ENCODE measurements around the gene ODAD2. TPM values are rescaled to one million over a fixed set of nuclear protein-coding genes. Genes with fewer than 3 reads are reported as not detected.
"Not testable (repeated sequence)": the region's sequence is repeated elsewhere in the genome, so short reads cannot be mapped to it uniquely, and the experiment has no call there.

ODAD2 gene, protein sequence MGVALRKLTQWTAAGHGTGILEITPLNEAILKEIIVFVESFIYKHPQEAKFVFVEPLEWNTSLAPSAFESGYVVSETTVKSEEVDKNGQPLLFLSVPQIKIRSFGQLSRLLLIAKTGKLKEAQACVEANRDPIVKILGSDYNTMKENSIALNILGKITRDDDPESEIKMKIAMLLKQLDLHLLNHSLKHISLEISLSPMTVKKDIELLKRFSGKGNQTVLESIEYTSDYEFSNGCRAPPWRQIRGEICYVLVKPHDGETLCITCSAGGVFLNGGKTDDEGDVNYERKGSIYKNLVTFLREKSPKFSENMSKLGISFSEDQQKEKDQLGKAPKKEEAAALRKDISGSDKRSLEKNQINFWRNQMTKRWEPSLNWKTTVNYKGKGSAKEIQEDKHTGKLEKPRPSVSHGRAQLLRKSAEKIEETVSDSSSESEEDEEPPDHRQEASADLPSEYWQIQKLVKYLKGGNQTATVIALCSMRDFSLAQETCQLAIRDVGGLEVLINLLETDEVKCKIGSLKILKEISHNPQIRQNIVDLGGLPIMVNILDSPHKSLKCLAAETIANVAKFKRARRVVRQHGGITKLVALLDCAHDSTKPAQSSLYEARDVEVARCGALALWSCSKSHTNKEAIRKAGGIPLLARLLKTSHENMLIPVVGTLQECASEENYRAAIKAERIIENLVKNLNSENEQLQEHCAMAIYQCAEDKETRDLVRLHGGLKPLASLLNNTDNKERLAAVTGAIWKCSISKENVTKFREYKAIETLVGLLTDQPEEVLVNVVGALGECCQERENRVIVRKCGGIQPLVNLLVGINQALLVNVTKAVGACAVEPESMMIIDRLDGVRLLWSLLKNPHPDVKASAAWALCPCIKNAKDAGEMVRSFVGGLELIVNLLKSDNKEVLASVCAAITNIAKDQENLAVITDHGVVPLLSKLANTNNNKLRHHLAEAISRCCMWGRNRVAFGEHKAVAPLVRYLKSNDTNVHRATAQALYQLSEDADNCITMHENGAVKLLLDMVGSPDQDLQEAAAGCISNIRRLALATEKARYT
- total RNA-seq = 0.86 TPM

DNA sequence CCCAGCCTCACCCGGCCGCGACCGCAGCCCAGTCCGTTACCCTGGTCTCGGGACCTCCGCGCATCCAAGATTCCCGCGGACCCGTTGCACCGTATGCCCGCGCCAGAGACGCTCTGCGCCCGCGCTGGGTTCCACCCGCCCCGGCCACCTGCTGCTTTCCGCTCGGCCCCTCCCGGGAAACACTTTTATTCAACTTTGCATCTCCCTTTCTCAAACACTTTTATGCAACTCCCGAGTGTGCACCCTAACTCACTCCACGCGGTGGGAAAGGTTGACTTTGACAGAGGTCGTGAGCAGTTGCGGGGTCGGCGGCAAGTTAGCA is at the start of gene ODAD2:
TSS of gene ODAD2 (minus strand) at position 126 of the 322 bp plus-strand sequence. CDS start 3,937 bp downstream, outside the sequence.
- DNase-seq (ENCODE audit: low spot score) = no peak

DNA sequence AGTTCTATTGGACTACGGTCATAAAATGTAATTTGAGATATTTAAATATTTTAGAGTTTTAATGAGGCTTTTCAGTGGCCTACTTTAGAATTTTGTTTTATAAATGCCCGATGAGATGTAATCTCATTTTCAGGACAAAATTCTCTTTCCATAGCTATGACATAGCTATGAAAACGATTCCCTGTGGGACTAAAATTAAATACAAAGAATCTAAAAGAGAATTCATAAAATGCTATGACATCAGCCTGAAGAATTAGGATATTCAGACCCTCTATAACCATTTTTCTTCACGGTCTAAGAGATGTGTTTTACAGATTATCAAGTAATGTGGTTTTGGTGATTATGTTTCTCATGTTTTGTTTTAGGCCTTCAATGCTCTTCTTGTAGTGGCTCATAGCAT is 48.2 kb upstream of the ODAD2 start:
- DNase-seq (ENCODE audit: low spot score) = no peak

DNA sequence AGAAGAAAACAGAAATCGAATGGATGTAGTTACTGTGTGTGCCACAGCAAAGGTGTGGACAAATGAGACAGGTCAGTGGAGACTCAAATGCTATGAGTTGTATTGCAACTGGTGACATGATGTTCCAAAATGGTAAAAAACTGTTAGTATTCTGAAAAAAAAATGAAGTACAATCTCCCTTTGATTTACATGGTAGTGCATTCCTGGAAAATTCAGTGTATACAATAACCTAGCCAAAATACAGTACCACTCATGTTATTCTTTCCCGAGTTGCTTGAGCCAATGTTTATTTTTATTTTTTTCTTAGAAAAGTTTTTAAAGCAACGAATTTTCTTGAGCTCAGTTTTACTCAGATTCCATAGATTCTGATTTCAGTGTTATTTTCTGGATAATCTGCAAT is 47.7 kb upstream of the ODAD2 start:
- no peak for DNase-seq (ENCODE audit: low spot score)

DNA sequence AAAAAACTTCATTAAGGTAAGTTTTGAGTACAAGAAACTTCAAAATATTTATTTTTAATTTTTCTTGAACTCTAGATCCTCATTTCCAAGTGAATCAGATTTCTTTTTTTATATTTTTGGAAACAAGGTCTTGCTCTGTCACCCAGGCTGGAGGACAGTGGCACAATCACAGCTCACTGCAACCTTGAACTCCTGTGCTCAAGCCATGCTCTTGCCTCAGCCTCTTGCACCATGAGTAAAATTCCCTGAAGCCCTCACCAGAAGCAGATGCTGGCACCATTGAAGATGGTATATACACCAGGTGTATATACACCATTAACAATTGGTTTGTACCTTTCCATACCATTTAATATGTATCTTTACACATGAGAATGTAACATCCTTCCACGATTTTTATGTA is 45.1 kb upstream of the ODAD2 start:
- DNase-seq (ENCODE audit: low spot score) = no peak

DNA sequence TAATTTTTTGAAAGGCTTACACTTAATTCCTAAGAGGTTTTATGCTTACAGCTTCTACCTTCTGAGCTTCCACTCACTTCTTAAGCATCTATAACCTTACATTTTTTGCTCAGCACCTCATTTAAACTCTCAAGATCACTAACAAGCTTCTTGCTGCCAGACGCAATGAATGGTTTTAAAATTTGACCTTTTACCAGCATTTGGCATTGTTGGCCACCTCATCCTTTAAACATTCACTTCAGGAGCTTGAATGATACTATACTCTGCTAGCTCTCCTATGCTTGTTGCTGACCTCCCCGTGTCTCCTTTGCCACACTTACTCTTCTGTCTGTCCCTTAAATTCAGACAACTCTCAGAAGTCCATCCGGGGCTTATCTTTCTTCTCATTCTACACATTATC is 37.7 kb upstream of the ODAD2 start:
- DNase-seq (ENCODE audit: low spot score) = no peak

DNA sequence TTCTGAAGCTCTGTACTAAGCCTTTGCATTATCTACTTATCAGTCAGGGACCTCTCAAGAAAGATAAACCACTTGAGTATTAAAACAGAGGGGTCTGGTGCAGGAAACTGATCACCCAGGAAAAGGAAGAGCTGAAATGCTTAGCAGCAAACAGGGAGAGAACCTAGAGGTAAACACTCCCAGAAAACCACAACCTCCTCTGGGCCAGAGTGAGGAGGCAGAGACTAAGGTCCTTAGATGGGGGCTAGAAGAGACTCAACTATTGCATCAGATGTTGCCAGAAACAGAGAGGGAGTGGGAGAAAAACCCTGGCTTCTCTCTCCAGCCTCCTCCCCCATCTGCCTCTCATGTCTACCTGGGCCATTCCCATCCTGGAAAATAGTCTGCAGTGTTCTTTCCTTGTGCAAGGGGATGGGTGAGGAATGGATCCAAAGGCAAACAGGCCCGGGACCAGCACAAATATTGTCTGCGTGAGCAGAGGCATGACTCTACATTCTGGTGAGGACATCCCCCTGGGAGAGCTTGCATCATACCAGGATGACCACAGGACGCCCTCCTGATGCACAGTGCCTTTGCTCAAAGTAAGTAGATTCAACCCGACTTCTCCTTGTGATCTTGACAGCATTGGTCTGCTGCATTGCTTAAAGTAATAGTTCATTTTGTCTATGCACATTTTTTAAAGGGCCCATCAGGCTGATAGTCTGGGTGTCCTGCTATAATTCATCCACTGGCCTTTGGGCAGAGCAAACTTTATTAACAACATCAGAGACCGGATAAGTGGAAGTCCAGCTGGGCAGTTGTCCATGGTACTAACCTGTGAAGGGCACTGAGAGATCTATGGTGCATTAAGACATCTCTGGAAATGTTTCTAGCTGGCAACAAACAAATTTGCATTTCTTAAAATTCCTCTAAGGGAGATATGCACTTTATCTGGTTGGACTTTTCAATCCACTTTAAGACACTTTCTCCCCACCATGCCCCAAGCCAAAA is 22.4 kb upstream of the ODAD2 start:
- DNase-seq (ENCODE audit: low spot score) = no peak

DNA sequence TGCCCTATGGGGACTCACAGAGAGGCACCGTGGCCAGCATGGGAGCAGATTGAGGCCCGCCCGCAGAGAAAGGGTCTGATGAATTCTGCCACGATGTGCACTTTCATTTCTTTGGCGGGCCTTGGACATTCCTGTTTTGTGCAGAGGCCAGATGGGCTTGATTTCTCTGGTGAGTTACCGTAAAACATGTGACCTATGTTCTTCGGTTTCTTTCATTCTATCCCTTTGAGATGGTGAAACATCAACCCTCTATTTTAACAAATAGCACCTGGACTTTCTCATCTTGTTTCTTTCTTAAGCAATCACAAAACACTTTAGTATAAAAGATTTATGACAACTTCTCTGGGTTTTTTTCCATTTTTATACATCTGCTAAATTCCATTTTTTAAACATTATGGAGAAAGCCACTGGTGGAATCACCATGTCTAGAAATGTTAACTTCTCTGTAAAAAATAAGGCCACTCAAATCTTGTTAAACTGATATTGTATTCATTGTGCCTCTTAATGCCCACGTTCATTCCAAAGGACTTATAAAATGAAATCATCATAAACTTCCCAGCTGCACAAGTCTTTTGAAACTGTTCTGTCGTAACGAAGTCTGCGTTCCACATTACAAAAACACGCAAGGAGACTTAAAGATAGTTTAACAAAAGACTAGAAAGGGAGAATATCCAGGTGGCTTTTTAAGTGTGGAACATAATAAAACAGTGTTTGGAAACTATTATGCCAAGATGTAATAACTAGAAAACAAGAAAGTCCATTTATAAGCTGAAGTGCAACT is 21.4 kb upstream of the ODAD2 start:
- no peak for DNase-seq (ENCODE audit: low spot score)

DNA sequence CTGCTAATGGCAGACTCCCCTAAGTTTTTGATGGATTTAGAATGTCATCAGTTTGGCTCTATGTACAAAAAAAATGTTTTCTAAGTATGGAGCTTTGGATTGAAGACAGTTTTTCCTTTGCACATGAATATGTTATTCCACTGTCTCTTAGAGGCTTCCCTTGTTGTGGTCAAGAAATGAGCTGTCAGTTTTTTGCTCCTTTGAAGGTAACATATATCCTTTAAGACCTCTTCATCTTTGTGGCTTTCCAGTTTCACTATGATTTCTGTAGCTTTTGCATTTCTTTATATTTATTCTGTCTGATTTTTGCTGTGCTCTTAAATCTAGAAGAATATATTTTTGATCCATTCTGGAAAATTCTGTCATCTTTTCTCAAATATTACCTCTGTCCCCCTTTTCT is 15.8 kb upstream of the ODAD2 start:
- no peak for DNase-seq (ENCODE audit: low spot score)

DNA sequence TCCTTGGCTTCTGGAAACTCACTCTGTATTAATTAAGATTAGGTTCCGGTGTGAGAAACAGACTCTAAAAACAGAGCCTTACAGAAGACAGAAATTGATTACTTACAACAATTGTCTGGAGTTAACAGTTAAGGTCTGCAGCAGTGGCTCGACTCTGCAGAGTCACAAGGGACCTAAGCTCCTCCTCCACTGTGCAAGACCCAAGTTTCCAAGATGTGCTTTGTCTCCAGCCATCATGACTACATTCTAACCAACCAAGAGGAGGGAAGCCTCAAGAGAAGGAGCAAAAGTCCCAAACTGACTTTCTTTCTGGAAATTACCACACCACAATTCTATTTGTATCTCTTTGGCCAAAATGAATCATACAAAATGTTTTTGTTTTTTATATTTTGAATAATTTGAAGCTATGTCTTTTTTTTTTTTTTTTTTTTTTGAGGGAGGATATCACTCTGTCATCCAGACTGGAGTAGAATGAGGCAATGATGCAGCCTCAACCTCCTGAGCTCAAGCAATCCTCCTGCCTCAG is 14.2 kb upstream of the ODAD2 start:
- no peak for DNase-seq (ENCODE audit: low spot score)

DNA sequence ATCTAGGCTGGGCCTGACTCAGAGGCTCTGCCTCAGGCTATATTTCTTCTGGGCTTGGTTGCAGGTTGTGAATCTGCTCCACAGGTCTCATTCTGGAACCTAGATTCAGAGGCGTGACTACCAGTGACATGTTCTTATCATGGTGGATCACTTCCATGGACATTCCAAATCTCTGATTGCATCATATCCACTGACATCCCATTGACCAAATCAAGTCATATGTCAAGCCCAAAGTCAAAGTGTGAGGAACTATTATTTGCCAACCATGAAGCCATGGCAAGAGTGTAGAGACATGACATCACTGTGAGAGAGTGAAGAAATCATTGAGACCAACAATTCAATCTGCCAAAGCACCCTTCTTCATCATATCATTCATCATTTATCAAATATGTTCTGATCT is 11.9 kb upstream of the ODAD2 start:
- no peak for DNase-seq (ENCODE audit: low spot score)

DNA sequence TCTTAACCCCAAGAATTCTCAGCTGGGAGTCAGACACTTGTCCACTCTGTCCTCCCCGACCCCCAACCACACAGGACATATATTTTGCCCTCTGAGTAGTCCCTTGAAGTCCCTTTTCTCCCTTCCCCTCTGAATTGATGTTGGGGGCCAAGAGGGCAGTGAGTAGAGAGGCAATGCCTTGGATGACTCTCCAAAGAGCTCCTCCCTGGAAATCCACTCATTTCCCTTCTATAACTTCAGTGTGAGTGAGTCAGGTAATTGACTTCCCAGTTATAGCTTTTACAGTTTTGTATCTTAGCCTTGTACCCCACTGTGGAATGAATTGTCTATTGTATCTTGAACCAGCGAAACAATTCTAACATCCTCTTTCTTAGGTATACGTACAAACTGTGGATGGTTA is 9.2 kb upstream of the ODAD2 start:
- no peak for DNase-seq (ENCODE audit: low spot score)

DNA sequence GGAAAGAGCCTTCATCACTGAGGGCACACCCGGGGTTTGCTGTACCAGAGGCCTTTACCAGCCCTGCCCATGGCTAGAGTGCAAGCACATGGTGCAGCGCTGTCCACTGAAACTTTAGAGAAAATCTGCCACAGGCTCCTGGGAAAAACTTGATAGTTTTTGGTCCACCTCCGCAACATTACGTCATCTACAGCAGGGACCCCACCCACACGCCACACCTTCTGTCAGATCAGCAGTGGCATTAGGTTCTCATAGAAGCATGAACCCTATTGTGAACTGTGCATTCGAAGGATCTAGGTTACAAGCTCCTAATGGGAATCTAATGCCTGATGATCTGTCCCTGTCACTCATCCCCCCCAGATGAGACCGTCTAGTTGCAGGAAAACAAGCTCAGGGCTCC is 2.5 kb upstream of the ODAD2 start:
- DNase-seq (ENCODE audit: low spot score) = no peak

DNA sequence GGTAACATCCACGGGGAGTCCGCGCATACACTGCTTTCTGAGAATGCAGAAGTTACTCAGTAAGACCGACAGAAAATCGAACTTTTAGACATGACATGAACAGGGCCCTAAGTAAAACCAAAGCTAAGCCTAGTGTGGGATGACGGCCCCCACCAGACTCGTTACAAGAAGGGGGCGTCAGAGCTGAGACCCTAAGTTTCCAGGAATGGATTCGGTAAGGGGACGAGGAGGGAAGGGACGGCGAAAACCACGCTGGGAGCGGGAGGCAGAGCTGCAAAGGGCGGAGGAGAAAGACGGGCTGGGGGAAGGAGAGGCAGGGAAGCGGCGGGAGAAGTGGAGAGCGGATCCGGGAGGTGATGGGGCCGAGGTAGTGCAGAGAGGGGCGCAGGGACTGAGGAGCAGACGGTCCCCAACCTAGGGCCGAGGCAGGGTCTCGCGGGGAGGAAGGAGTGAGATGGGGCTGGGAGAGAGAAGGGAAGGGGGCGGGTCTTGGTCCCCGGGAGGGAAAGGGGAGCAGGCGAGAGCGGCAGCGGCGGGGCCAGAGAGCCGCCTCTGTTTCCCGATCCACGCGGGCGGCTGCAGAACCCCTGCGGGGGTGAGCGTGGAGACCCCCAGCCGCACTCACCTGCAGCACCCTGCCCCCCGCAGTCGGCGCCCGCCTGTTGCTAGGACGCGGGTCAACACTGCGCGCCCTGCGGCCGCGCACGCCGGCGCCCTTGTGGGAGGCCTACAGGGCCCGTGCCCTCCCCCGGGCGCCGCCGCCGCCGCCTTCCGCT is 513 bp downstream of the ODAD2 start:
- DNase-seq (ENCODE audit: low spot score) = no peak

DNA sequence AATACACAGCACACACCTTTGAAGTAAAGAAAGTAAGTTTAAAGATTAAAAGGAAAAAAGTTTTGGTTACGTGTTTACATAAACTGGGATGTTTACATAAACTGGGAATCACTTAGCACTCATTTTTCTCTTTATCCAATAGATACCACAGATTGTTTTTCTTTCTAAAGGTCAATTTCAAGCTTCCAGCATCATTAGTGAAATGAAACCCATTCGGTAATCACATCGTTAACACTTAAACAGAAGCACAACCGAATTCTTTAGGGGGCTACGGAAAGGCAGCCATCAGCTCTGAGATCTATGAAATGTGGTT is 1.1 kb downstream of the ODAD2 start:
- no peak for DNase-seq (ENCODE audit: low spot score)

DNA sequence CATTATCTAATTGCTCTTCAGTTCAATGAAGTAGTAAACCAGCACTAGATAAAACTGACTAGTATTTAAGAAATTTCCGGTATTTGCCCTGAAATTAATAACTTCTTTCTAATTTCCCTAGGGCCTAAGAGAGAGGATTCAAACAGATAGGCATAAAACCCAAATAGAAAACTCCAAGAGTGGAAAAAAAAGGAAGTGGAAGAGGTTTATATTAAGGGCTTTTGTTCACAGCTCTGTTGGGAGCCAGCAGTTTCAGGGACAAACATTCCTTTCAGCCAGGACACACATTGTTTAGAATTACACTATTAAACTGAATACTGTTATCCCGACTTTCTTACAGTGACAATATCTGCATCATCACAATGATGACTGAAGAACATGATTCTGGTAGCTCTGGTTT is 3.6 kb downstream of the ODAD2 start:
- no peak for DNase-seq (ENCODE audit: low spot score)

DNA sequence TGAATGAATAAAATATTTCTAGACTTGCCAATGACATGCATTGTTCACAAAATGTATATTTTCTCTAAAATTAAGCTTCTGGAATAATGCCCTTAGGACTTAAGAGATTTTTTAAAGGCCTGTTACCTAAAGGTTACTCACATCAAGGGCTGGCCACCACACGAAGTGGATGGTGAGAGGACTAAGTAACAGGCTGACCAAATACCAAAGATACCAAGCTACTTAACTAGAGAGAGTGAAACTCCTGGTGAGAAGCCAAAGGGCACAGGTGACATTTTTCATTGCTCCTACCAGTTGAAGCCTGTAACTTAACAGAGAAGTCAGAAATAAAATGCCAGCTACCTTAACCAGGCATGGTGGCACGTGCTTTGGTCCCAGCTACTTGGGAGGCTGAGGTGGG is 9.5 kb downstream of the ODAD2 start:
- DNase-seq (ENCODE audit: low spot score) = not testable (repeated sequence)

DNA sequence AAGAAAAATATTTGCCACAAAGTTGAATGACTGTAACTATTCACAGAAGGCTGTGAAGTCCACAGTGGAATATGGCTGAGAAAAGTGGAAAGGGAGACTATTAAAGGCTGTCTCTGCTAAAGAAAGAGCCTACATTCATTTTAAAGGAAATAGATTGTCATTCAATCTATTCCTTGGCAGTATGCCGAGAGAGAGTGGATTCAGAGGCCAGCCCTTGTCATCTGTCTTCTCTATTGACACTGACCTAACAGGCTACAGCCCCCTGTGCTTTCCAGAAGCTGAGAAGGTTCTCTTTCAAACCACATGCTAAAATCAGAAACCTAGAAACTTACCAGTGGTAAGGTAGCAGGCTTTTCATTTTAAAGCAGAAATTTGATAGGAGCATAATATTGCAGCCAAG is 12.1 kb downstream of the ODAD2 start:
- no peak for DNase-seq (ENCODE audit: low spot score)

DNA sequence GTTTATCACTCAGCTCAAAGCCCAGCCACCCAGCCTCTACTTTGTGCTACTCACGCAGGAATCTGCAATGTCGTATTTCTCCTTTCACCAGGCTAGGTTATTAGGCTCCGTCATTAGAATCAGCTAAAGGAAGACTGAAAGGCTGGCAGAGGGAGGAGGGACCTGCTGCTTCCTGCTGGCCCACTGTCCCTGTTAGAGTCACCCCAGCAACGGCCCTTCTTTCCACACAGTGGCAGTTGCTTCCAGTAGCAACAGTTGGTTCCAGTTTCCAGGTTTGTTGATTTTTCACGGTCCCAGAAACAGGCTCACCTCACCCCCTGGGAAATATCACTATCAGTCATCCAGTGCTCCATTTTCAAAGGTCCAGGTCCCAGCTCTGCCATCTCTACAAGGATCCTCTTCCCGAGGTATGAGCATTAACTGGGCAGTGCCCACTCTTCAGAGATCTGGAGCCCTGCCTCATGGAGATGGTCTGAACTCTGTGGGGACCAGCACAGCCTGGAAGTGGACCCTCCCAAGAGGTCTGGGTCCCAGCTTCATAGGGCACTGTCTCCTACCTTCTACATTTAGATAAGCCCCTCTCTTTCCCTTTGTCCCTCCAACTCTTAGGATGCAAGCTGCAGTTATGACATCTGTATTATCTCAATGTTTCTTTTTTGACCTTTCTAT is 15.9 kb downstream of the ODAD2 start:
- DNase-seq (ENCODE audit: low spot score) = no peak

DNA sequence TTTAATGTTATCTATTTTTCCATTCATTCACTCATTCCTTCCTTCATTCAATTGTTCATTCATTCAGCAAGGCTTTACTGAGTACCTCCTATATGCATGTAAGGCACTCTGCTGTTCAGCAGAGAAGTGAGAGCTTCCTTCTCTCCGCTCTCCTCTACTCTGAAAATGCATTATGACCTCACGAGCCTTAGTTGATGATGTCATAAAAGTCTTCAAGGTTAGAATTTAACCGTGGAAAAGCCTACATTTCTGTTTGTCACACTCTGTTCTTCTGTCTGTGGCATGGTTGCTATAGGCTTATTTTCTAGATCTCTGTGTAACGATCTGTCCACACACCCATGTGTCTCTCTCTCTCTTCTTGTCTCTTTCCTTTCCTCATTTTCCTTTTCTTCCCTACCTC is 17.1 kb downstream of the ODAD2 start:
- DNase-seq (ENCODE audit: low spot score) = no peak
